AG04450 (cell line): Measurements from ENCODE around the gene BBS9. TPM values are rescaled to one million over a fixed set of nuclear protein-coding genes. Genes with fewer than 3 reads are reported as not detected.

Experiments used
- CTCF ChIA-PET: fragments of 300-600, 350-600 bp; formaldehyde crosslinking; extraction: SDS; loops from one replicate; lab custom pipeline; 2022; ENCODE audit warnings: antibody characterized with exemption, inconsistent platforms; lab: Charles Lee
- POLR2A ChIA-PET: fragments of 350-600 bp; formaldehyde crosslinking; extraction: SDS; loops from one replicate; lab custom pipeline; 2021; ENCODE audit warnings: antibody characterized with exemption, inconsistent platforms; lab: Yijun Ruan, JAX
- DNase-seq: peaks from one replicate; pipeline ENCODE4 v3.0.0-alpha.2; 2011; ENCODE audit warnings: low read depth, low spot score
- H3K27ac ChIP-seq: one replicate; pipeline ENCODE4 v1.5.1; 2012; ENCODE audit warnings: low read depth, low read length, control low read depth
- H3K27me3 ChIP-seq: one replicate; pipeline ENCODE4 v1.6.0; 2012; ENCODE audit warnings: low read length; ENCODE audit not compliant: control insufficient read depth, insufficient read depth
- H3K4me3 ChIP-seq: 2 replicates; pipeline ENCODE4 v1.5.1; 2011; ENCODE audit warnings: mild to moderate bottlenecking, low read depth, low read length, control low read depth
- H3K9me3 ChIP-seq: 2 replicates; pipeline ENCODE4 v1.5.1; 2012; ENCODE audit warnings: low read length; ENCODE audit not compliant: control insufficient read depth, insufficient read depth
- polyA plus RNA-seq: library from polyadenylated mRNA; depleted of rRNA; stranded (reverse); fragments of >200 nt; gene quantifications from 2 replicates; pipeline ENCODE4 v1.2.3, GENCODE V29; 2011
- TF ChIP-seq, protein P1 (sequence below): IDR thresholded peaks from 2 replicates; pipeline ENCODE4 v1.5.1; 2011; ENCODE audit warnings: low read depth, low read length, control low read depth, inconsistent platforms

BBS9 gene
- polyA plus RNA-seq, 1 experiment, result 15.6 TPM

DNA sequence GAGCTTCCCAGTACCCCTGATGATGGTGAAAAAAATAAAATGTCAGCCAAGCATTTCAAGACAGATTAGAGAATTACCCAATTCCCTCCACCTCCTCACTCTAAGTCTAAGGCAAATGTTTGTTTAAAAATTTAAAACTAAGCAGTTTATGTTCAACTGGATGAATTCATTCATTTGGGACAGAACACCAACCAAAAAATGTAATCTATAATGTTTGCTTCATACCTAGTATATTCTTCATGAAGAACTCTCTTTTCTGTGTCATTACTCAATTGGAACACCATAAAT is 450.3 kb downstream of the BBS9 start:
- Histone ChIP-seq H3K27me3 (no peaks in the 10 kb centered on the region), H3K9me3 (no peaks in the 10 kb centered on the region), H3K27ac (no peak overlapping the region), H3K4me3 (no peak overlapping the region)
- ChIA-PET POLR2A (no interaction called here), CTCF (no interaction called here)
- no peak for DNase-seq
- TF ChIP-seq, protein P1, sequence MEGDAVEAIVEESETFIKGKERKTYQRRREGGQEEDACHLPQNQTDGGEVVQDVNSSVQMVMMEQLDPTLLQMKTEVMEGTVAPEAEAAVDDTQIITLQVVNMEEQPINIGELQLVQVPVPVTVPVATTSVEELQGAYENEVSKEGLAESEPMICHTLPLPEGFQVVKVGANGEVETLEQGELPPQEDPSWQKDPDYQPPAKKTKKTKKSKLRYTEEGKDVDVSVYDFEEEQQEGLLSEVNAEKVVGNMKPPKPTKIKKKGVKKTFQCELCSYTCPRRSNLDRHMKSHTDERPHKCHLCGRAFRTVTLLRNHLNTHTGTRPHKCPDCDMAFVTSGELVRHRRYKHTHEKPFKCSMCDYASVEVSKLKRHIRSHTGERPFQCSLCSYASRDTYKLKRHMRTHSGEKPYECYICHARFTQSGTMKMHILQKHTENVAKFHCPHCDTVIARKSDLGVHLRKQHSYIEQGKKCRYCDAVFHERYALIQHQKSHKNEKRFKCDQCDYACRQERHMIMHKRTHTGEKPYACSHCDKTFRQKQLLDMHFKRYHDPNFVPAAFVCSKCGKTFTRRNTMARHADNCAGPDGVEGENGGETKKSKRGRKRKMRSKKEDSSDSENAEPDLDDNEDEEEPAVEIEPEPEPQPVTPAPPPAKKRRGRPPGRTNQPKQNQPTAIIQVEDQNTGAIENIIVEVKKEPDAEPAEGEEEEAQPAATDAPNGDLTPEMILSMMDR, result no peak

DNA sequence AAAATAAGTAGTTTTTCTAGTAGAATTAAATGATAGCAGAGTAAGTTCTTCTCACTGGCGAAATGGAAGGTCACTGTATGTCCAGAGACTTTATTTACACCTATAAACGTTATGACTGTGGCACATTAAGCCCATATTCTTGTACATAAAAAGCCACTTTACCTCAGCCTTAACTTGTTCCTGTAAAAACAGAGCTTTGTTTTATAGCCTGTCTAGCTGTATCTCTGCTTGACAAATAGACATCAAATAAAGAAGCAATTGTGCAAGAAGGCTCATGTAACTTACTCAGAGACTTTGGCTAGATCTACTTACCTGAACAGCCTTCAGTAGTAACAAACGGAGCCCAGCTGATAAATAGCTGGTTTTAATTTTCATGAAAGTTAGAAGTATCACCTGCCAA is 451.9 kb downstream of the BBS9 start:
- Histone ChIP-seq H3K9me3 (no peaks in the 10 kb centered on the region), H3K27me3 (no peaks in the 10 kb centered on the region), H3K27ac (no peak overlapping the region), H3K4me3 (no peak overlapping the region)
- no peak for DNase-seq
- ChIA-PET CTCF (interaction anchor here (1.4 kb wide), 1 partner anchor 351 kb away, joined by 3 read pairs; no protein-coding TSS in a partner anchor), POLR2A (no interaction called here)
- TF ChIP-seq, protein P1, result no peak

DNA sequence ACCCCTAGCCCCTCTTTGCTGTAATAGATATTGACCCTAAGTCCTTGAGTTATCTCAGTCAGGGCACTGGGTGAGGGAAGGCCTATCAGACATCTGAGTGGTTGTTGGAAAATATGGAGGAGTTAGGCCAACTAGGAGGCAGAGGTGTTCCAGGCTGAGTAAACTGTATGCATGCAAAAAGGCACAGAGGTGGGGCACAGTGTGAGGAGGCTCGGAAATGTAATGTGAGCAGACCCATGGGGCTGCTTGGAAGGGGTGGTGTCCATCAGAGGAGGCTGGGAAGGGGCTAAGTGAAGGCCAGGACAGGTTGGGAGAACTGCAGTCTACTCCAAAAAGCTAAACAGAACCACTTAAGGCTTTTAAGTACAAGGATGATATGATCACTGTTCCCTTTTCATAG is 452.7 kb downstream of the BBS9 start:
- no peak for DNase-seq
- no peak overlapping the region for H3K27ac ChIP-seq
- ChIA-PET CTCF (no interaction called here), POLR2A (no interaction called here)
- TF ChIP-seq, protein P1, result no peak
- H3K9me3 ChIP-seq, result no peaks in the 10 kb centered on the region
- no peak overlapping the region for H3K4me3 ChIP-seq
- no peaks in the 10 kb centered on the region for H3K27me3 ChIP-seq

GRCh38 chr7:33582533-33582932 is 453.2 kb downstream of the BBS9 start:
- DNase-seq, result no peak
- no peak overlapping the region for H3K27ac ChIP-seq
- ChIA-PET POLR2A (no interaction called here), CTCF (no interaction called here)
- H3K9me3 ChIP-seq, result no peaks in the 10 kb centered on the region
- TF ChIP-seq, protein P1, result no peak
- no peaks in the 10 kb centered on the region for H3K27me3 ChIP-seq
- H3K4me3 ChIP-seq, result no peak overlapping the region

- DNase-seq, result no peak
- POLR2A ChIA-PET, result no interaction called here
- Histone ChIP-seq H3K27ac (no peak overlapping the region), H3K4me3 (no peak overlapping the region), H3K27me3 (no peaks in the 10 kb centered on the region), H3K9me3 (no peaks in the 10 kb centered on the region)
- CTCF ChIA-PET, result interaction anchor here (1.4 kb wide), 1 partner anchor 343 kb away, joined by 4 read pairs; no protein-coding TSS in a partner anchor
- TF ChIP-seq, protein P1, result no peak
These were observed 460.5 kb downstream of the BBS9 start for GRCh38 chr7:33589911-33590310.
